Stomach (tissue), 9 donors: Measurements from ENCODE around the gene ZC3H10. TPM values are rescaled to one million over a fixed set of nuclear protein-coding genes. Genes with fewer than 3 reads are reported as not detected.

Source experiments
- DNase-seq, 2 donors: peaks; one replicate each; pipeline versions ENCODE4 v3.0.0 to v3.0.0-alpha.2; 2013 to 2019
- H3K27ac ChIP-seq, 5 donors: fragments of 200-600 bp in 4 of 5; sonication (generic) in 4 of 5; one replicate each; pipeline ENCODE4 v1.5.1; 2013 to 2019; ENCODE audit warnings: mild to moderate bottlenecking in 1 of 5, moderate library complexity in 1 of 5
- H3K27me3 ChIP-seq, 3 donors: fragments of 200-600 bp; sonication (generic); one replicate each; pipeline ENCODE4 v1.5.1; 2017 to 2019; ENCODE audit warnings: mixed run types in 1 of 3
- H3K36me3 ChIP-seq, 4 donors: fragments of 200-600 bp; sonication (generic); 1 replicate in 3 of 4; 2 replicates in 1 of 4; pipeline ENCODE4 v1.5.1; 2016 to 2019
- H3K4me1 ChIP-seq, 4 donors: fragments of 200-600 bp; sonication (generic); one replicate each; pipeline ENCODE4 v1.5.1; 2016 to 2019
- H3K4me3 ChIP-seq, 4 donors: fragments of 200-600 bp; sonication (generic) in 3 of 4; one replicate each; pipeline ENCODE4 v1.5.1; 2016 to 2019; ENCODE audit warnings: mild to moderate bottlenecking in 1 of 4
- H3K9me3 ChIP-seq, 4 donors: fragments of 200-600 bp; sonication (generic); one replicate each; pipeline ENCODE4 v1.5.1; 2016 to 2019
- CTCF ChIP-seq, 7 experiments: fragments of 450-650 bp in 4 of 7; fragments of 200-600 bp in 3 of 7; sonication (generic) in 3 of 7; IDR thresholded peaks; one replicate each; pipeline ENCODE4 v1.5.1; 2016 to 2019; ENCODE audit warnings: antibody characterized with exemption in 7 of 7, control low read depth in 2 of 7, mild to moderate bottlenecking in 1 of 7
- EP300 ChIP-seq: sonication (generic); formaldehyde crosslinking; IDR thresholded peaks from one replicate; pipeline ENCODE4 v1.6.1; 2017; ENCODE audit warnings: antibody characterized with exemption
- POLR2A ChIP-seq, 4 donors: fragments of 450-650 bp; IDR thresholded peaks; one replicate each; pipeline ENCODE4 v1.6.1; 2016; ENCODE audit warnings: antibody characterized with exemption in 4 of 4, control low read depth in 2 of 4, mild to moderate bottlenecking in 1 of 4, moderate library complexity in 1 of 4
- POLR2AphosphoS5 ChIP-seq, 3 donors: sonication (generic); formaldehyde crosslinking; IDR thresholded peaks; one replicate each; pipeline ENCODE4 v1.6.1; 2016; ENCODE audit warnings: antibody characterized with exemption in 3 of 3
- WGBS, 5 donors: extraction: QIAGEN DNeasy Blood & Tissue Kit in 3 of 5; methylation state at CpG; one replicate each; pipeline versions ENCODE4 v1.1.5 to v1.1.7; 2013 to 2018; 5-methylcytosine and 5-hydroxymethylcytosine counted together
- intact Hi-C: fragments of 100-400 bp; cut with DNase I; formaldehyde crosslinking; loops from one replicate; pipeline ENCODE4 v1.15.1; 2023; ENCODE audit warnings: low total_unique reads
- polyA plus RNA-seq, 3 donors: library from polyadenylated mRNA; stranded (reverse); fragments of 200-250 nt; gene quantifications; one replicate each; pipeline ENCODE4 v1.2.3, GENCODE V29; 2013
- total RNA-seq, 5 donors: library from RNA; depleted of rRNA; stranded (reverse); fragments of >200 nt; gene quantifications; one replicate each; pipeline versions ENCODE4 v1.1.0 to v1.2.3, GENCODE V29; 2014 to 2016
- donor health status: healthy with polysubstance abuse.
- donor health status: Bipolar disorder and iron deficiency.
- donor health status: healthy.

The ZC3H10 gene
- total and polyA plus RNA-seq, 8 donors, result under 0.01 to 5.8 (median 2.0) TPM

- peaks cover 71 to 76% (median 74%) of the 10 kb centered on the region in 4 donors for H3K36me3 ChIP-seq
- peak overlapping the region in 4 of 5 donors; percentile 95 to 99 (median 96) for H3K27ac ChIP-seq
- peak in 1 of 2 donors; percentile 29 for DNase-seq
- WGBS, 5 donors, result 69 to 77% (median 72%) methylated on average over 10 of the region's 10 CpGs
- intact Hi-C loops, result loop anchor here (5.0 kb wide), 1 partner anchor 40 kb away; no protein-coding TSS in a partner anchor
- H3K4me1 ChIP-seq, result peaks cover 31 to 62% (median 46%) of the 10 kb centered on the region in 4 donors
- no peaks in the 10 kb centered on the region for H3K9me3 ChIP-seq
- no peaks in the 10 kb centered on the region for H3K27me3 ChIP-seq
- peak overlapping the region in 3 of 4 donors; percentile 71 to 85 (median 77) for H3K4me3 ChIP-seq
- TF ChIP-seq POLR2AphosphoS5 (IDR thresholded peaks at IDR 0.05) (peak in 1 of 3 donors; percentile 1), CTCF (IDR thresholded peaks at IDR 0.05) (no peak)
Measured at GRCh38 chr12:56161690-56162351, 43.8 kb downstream of the ZC3H10 start.

- WGBS, 5 donors, result 41 to 61% (median 51%) methylated on average over 11 of the region's 11 CpGs
- peaks cover 31 to 54% (median 41%) of the 10 kb centered on the region in 4 donors for H3K4me1 ChIP-seq
- DNase-seq, result peak in 1 of 2 donors; percentile 32
- H3K27ac ChIP-seq, result peak overlapping the region in 4 of 5 donors; percentile 49 to 99 (median 95)
- intact Hi-C loops, result loop anchor here (5.0 kb wide), 1 partner anchor 40 kb away; no protein-coding TSS in a partner anchor
- peaks cover 78 to 85% (median 83%) of the 10 kb centered on the region in 4 donors for H3K36me3 ChIP-seq
- TF ChIP-seq POLR2AphosphoS5 (IDR thresholded peaks at IDR 0.05) (peak in 2 of 3 donors; percentile 5 to 30), CTCF (IDR thresholded peaks at IDR 0.05) (no peak)
- H3K4me3 ChIP-seq, result no peak overlapping the region
- H3K9me3 ChIP-seq, result no peaks in the 10 kb centered on the region
- no peaks in the 10 kb centered on the region for H3K27me3 ChIP-seq
Measured at GRCh38 chr12:56162468-56163290, 44.6 kb downstream of the ZC3H10 start.

GRCh38 chr12:56163533-56164344 is 45.7 kb downstream of the ZC3H10 start:
- no peaks in the 10 kb centered on the region for H3K9me3 ChIP-seq
- H3K27ac ChIP-seq, result peak overlapping the region in 4 of 5 donors; percentile 49 to 99 (median 95)
- TF ChIP-seq POLR2A (IDR thresholded peaks at IDR 0.05) (no peak), EP300 (no peak), POLR2AphosphoS5 (IDR thresholded peaks at IDR 0.05) (no peak), CTCF (IDR thresholded peaks at IDR 0.05) (no peak)
- no peak for DNase-seq
- intact Hi-C loops, result loop anchor here (5.0 kb wide), 1 partner anchor 41 kb away; no protein-coding TSS in a partner anchor
- no peaks in the 10 kb centered on the region for H3K27me3 ChIP-seq
- WGBS, 5 donors, result 55 to 76% (median 69%) methylated on average over 11 of the region's 11 CpGs
- peaks cover 87 to 95% (median 93%) of the 10 kb centered on the region in 4 donors for H3K36me3 ChIP-seq
- H3K4me1 ChIP-seq, result peaks cover 31 to 54% (median 40%) of the 10 kb centered on the region in 4 donors
- H3K4me3 ChIP-seq, result no peak overlapping the region

- H3K4me1 ChIP-seq, result peaks cover 28 to 52% (median 39%) of the 10 kb centered on the region in 4 donors
- no peak for DNase-seq
- TF ChIP-seq POLR2A (IDR thresholded peaks at IDR 0.05) (no peak), CTCF (IDR thresholded peaks at IDR 0.05) (no peak), POLR2AphosphoS5 (IDR thresholded peaks at IDR 0.05) (no peak), EP300 (no peak)
- peak overlapping the region in 1 of 5 donors; percentile 95 for H3K27ac ChIP-seq
- peaks cover 91 to 100% (median 99%) of the 10 kb centered on the region in 4 donors for H3K36me3 ChIP-seq
- no peaks in the 10 kb centered on the region for H3K27me3 ChIP-seq
- no peak overlapping the region for H3K4me3 ChIP-seq
- intact Hi-C loops, result loop anchor here (5.0 kb wide), 1 partner anchor 42 kb away; no protein-coding TSS in a partner anchor
- no peaks in the 10 kb centered on the region for H3K9me3 ChIP-seq
- 83 to 93% (median 88%) methylated on average over 17 of the region's 17 CpGs for WGBS, 5 donors
Measured at GRCh38 chr12:56164345-56164729, 46.3 kb downstream of the ZC3H10 start.
